Activated T-cell treated with anti-CD3 and anti-CD28 coated beads, Interleukin-2, amount 50 U/mL, for 72 hours (primary cell): ENCODE measurements around the gene ESPL1. TPM values are rescaled to one million over a fixed set of nuclear protein-coding genes. Genes with fewer than 3 reads are reported as not detected.

Source experiments
- ATAC-seq, 2 donors: fragments of 150-1000 bp; cut with Tn5 transposase; replicated peaks in 1 of 2; 2 replicates each; pipeline ENCODE4 v1.10.0; 2021; ENCODE audit warnings: moderate library complexity in 2 of 2, mild to moderate bottlenecking in 1 of 2
- DNase-seq, 2 donors: peaks; one replicate each; pipeline ENCODE4 v3.0.0; 2021 to 2022; ENCODE audit warnings: mixed read lengths in 1 of 2
- H3K27ac Mint-ChIP-seq: one replicate; pipeline ENCODE4 v1.8.0; 2022; ENCODE audit warnings: mild to moderate bottlenecking, moderate library complexity, mixed read lengths
- H3K27me3 Mint-ChIP-seq: one replicate; pipeline ENCODE4 v1.8.0; 2022; ENCODE audit warnings: low read depth, mixed read lengths
- H3K36me3 Mint-ChIP-seq, 2 donors: one replicate each; pipeline ENCODE4 v1.8.0; 2022; ENCODE audit warnings: mixed read lengths in 2 of 2, mild to moderate bottlenecking in 1 of 2; ENCODE audit not compliant: insufficient read depth in 2 of 2
- H3K4me1 Mint-ChIP-seq: one replicate; pipeline ENCODE4 v1.8.0; 2022; ENCODE audit warnings: low read depth, mixed read lengths
- H3K4me3 Mint-ChIP-seq, 2 donors: one replicate each; pipeline ENCODE4 v1.8.0; 2022; ENCODE audit warnings: mild to moderate bottlenecking in 2 of 2, mixed read lengths in 2 of 2, moderate library complexity in 2 of 2
- H3K9me3 Mint-ChIP-seq, 2 donors: one replicate each; pipeline ENCODE4 v1.8.0; 2022; ENCODE audit warnings: mixed read lengths in 2 of 2
- total RNA-seq, 2 donors: library from RNA; stranded (reverse); gene quantifications; one replicate each; pipeline ENCODE4 v1.2.3, GENCODE V29; 2022

Gene ESPL1
- total RNA-seq, 2 donors from 2014 or later: 71.9 to 75.5 TPM

- H3K4me1 Mint-ChIP-seq: peaks cover 38% of the 10 kb centered on the region
- H3K9me3 Mint-ChIP-seq: no peaks in the 10 kb centered on the region
- H3K27me3 Mint-ChIP-seq: no peaks in the 10 kb centered on the region
- DNase-seq: no peak
- no peaks in the 10 kb centered on the region for H3K36me3 Mint-ChIP-seq
- no peak for ATAC-seq
- H3K4me3 Mint-ChIP-seq: peak overlapping the region in 1 of 2 donors; percentile 62
- peak overlapping the region; percentile 11 for H3K27ac Mint-ChIP-seq
Observed at GRCh38 chr12:53235164-53235563, 32.9 kb upstream of the ESPL1 start.

DNA sequence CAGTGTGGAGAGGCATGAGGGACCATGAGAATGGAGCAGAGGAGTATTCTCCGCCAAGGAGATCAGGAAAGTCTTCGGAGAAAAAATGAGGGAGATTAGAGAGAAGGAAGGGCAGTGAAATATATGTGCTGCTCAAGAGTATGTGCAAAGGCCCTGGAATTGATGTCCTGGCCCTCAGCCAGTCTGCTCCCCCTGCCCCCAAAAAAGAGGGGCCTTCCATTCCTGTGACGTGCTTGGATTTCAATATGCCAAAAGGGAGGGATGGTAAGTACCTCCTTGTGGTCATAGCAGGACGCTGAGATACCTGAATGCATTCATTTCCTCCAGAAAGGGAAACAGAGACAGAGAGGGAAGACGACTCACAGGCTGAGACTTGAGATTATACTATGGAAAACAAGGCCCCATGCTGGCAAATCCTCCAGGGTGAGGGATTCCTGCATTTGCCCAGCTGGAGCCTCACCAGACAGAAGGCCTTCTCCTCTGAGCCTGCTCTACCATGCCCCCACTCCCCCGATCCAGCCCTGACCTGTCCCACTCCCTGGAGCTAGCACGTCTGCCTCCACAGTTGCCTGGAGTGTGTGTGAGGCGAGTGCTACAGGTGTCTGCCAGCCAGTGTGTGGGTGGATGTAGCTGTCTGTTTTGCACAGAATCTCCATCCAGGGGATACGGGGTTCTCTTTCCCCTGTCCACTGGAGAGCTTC lies 32.2 kb upstream of the ESPL1 start:
- Mint-ChIP-seq H3K4me1 (peaks cover 38% of the 10 kb centered on the region), H3K4me3 (peak overlapping the region; percentile 62 to 73), H3K27me3 (no peaks in the 10 kb centered on the region), H3K36me3 (no peaks in the 10 kb centered on the region), H3K9me3 (no peaks in the 10 kb centered on the region), H3K27ac (peak overlapping the region; percentile 55)
- DNase-seq (no peak), ATAC-seq (peak in 1 of 2 donors; percentile 18)

- ATAC-seq: peak in 1 of 2 donors; percentile 18
- H3K4me1 Mint-ChIP-seq: peaks cover 38% of the 10 kb centered on the region
Observed at GRCh38 chr12:53236443-53237111, 31.5 kb upstream of the ESPL1 start.

DNA sequence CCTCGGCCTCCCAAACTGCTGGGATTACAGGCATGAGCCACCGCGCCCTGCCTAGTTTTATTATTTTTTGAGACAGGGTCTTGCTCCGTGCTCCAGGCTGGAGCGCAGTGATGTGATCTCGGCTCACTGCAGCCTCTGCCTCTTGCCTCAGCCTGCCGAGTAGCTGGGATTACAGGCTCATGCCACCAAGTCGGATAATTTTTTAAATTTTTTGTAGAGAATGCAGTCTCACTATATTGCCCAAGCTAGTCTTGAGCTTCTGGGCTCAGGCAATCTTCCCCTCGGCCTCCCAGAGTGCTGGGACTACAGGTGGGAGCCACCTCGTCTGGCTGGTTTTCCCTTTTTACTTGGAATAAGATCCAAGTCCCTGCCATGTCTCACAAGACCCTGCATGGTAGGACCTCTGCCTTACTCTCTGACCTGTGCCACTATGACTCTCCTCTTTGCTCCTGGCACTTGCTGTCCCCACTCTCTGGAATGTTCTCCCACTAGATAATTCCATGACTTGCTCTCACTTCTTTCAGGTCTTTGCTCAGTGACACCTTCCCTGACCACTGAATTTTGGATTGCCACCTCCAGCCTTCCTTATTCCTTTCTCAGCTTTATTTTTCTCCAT lies 28.3 kb upstream of the ESPL1 start:
- DNase-seq (no peak), ATAC-seq (no peak)
- Mint-ChIP-seq H3K4me1 (peaks cover 24% of the 10 kb centered on the region), H3K27me3 (peaks cover 15% of the 10 kb centered on the region), H3K4me3 (no peak overlapping the region), H3K36me3 (no peaks in the 10 kb centered on the region), H3K27ac (no peak overlapping the region), H3K9me3 (no peaks in the 10 kb centered on the region)

More at GRCh38 chr12:53236443-53237111, 31.5 kb upstream of the ESPL1 start:
- peak overlapping the region; percentile 55 for H3K27ac Mint-ChIP-seq
- no peaks in the 10 kb centered on the region for H3K27me3 Mint-ChIP-seq
- H3K4me3 Mint-ChIP-seq: peak overlapping the region; percentile 62 to 73
- peak in 1 of 2 donors; percentile 43 for DNase-seq
- H3K36me3 Mint-ChIP-seq: no peaks in the 10 kb centered on the region
- no peaks in the 10 kb centered on the region for H3K9me3 Mint-ChIP-seq

DNA sequence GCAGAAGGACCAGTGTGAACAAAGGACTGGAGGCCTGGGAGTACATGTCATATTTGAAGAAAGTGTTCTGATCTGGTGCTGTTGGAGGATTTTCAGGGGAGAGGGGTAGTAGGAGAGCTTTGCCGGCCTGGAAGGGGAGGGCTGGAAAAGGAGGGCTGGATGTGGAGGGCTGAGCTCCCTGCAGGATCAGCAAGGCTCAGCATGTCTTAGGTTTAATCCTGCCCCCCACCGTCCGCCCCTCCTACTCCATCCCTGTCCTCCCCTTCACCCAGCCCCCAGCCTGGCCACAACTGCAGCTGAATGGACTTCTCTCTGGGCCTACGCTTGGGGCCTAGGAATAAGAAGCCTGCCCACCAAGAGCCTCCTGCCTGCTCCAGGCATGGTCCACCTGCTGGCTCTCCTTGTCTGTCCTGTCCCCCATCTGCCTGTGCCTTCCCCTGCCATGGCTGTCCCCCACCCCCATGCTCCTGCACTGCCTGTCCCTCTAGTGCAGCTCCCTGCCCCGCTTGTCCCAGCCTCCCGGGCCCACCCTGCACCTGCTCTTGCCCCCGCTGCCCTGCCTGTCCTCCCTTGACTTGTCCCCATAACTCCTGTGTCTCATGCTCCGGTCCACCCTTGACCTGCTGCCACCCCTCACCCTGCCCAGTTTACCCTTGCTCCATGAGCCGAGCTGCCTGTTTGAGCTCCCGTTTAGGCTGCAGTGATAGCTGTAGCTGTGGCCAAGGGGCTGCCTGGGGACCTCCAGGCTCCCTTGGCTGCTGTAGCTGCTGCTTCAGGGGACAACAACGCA lies 26.3 kb upstream of the ESPL1 start:
- Mint-ChIP-seq H3K9me3 (no peaks in the 10 kb centered on the region), H3K4me3 (no peak overlapping the region), H3K36me3 (no peaks in the 10 kb centered on the region), H3K27ac (no peak overlapping the region), H3K27me3 (peaks cover 22% of the 10 kb centered on the region), H3K4me1 (peaks cover 7% of the 10 kb centered on the region)
- ATAC-seq (no peak), DNase-seq (no peak)

- Mint-ChIP-seq H3K27me3 (peaks cover 22% of the 10 kb centered on the region), H3K4me1 (peaks cover 5% of the 10 kb centered on the region), H3K9me3 (no peaks in the 10 kb centered on the region), H3K4me3 (no peak overlapping the region), H3K27ac (no peak overlapping the region), H3K36me3 (no peaks in the 10 kb centered on the region)
- DNase-seq (no peak), ATAC-seq (no peak)
Observed at GRCh38 chr12:53244337-53244736, 23.8 kb upstream of the ESPL1 start.

- peaks cover 5% of the 10 kb centered on the region for H3K4me1 Mint-ChIP-seq
- no peak for ATAC-seq
- H3K4me3 Mint-ChIP-seq: no peak overlapping the region
- no peak for DNase-seq
- no peak overlapping the region for H3K27ac Mint-ChIP-seq
- no peaks in the 10 kb centered on the region for H3K36me3 Mint-ChIP-seq
- peaks cover 22% of the 10 kb centered on the region for H3K27me3 Mint-ChIP-seq
- no peaks in the 10 kb centered on the region for H3K9me3 Mint-ChIP-seq
Observed at GRCh38 chr12:53245286-53245685, 22.8 kb upstream of the ESPL1 start.

DNA sequence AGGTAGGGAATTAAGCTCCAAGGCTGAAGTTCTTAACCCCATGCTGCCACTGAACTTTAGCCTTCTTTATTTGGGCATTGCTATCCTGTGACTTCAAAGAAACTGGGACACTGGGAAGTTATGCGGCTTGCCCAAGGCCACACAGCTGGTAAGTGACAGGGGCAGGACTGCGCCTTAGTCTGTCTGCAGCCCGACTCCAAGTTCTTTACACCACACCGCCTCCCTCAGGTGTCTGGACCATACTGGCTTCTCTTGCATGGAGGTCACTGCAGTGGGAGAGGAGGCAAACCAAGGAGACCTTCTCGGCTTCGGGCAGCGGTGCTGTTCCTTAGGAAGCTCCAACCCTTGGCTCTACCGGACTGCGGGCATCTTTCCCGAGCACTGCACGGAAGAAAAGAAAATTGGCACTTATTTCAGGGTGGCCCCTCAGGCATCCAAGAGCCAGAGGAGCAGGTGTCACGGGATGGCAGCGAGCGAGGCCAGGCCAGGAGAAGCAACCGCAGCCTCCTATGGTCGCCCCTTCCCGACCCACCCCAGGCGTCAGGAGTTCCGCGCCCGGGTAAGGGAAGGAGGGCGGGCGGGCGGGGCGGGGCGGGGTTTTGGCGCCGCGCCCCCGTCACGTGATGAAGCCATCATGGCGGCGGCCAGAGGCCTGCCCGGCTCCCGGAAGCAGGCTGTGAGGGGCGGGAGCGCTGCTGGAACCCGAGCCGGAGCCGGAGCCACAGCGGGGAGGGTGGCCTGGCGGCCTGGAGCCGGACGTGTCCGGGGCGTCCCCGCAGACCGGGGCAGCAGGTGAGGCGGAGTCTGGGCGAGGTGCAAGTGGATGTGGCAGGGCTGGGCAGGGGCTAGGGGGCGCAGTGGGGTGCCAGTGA lies 16.4 kb upstream of the ESPL1 start:
- ATAC-seq: peak; percentile 91 to 93
- Mint-ChIP-seq H3K4me1 (peaks cover 54% of the 10 kb centered on the region), H3K36me3 (peaks cover 2 to 3% of the 10 kb centered on the region in 2 donors), H3K9me3 (no peaks in the 10 kb centered on the region), H3K4me3 (peak overlapping the region; percentile 98 to 99), H3K27ac (peak overlapping the region; percentile 95), H3K27me3 (no peaks in the 10 kb centered on the region)
- DNase-seq: peak; percentile 80 to 83

GRCh38 chr12:53252349-53252916 lies 15.7 kb upstream of the ESPL1 start:
- H3K4me3 Mint-ChIP-seq: peak overlapping the region; percentile 98 to 99

GRCh38 chr12:53253298-53253697 lies 14.8 kb upstream of the ESPL1 start:
- Mint-ChIP-seq H3K27me3 (no peaks in the 10 kb centered on the region), H3K36me3 (peaks cover 2 to 3% of the 10 kb centered on the region in 2 donors), H3K9me3 (no peaks in the 10 kb centered on the region), H3K4me3 (peak overlapping the region; percentile 98 to 99), H3K4me1 (peaks cover 54% of the 10 kb centered on the region), H3K27ac (peak overlapping the region; percentile 64)
- ATAC-seq: no peak
- DNase-seq: no peak

More at GRCh38 chr12:53252349-53252916, 15.7 kb upstream of the ESPL1 start:
- ATAC-seq: peak; percentile 8 to 9
- Mint-ChIP-seq H3K9me3 (no peaks in the 10 kb centered on the region), H3K36me3 (peaks cover 2 to 3% of the 10 kb centered on the region in 2 donors), H3K27me3 (no peaks in the 10 kb centered on the region), H3K27ac (peak overlapping the region; percentile 79), H3K4me1 (peaks cover 54% of the 10 kb centered on the region)
- no peak for DNase-seq

DNA sequence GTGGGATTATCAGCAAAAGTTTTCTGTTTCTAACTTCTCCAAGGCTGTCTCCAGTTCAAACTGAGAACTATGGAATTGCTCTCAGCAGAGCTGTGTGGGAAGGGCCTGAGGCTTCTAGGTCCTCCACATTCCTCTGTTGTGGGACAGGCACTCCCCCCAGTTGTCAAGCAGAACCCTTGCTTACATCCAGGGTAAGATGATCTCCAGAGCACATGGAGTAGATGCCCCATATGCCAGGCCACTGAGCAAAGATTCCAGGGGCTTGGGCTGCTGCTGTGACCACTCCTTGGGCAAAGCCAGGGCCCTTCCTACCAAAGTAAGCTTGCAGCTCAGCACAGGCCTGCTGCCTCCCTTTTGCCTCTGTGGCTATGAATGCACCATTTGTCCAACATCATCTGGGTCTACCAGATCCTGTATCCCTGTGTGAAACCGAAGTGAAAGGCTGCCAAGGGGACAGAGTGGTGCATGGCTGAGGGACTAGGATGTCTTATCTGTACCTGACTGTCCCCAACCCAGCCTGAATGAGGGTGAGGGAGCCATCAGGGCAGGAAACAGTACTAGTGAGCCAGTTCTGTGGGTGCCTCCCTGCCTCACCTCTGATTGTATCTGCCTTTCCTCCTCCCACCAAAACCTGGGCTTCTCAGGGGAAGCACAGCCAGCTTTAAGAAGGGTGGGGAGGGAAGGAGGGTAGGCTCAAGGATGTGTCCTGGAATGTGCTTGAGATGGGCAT lies 13.1 kb upstream of the ESPL1 start:
- DNase-seq: no peak
- peaks cover 2 to 3% of the 10 kb centered on the region in 2 donors for H3K36me3 Mint-ChIP-seq
- no peak for ATAC-seq
- H3K27me3 Mint-ChIP-seq: no peaks in the 10 kb centered on the region
- peak overlapping the region; percentile 28 for H3K27ac Mint-ChIP-seq
- no peaks in the 10 kb centered on the region for H3K9me3 Mint-ChIP-seq
- H3K4me3 Mint-ChIP-seq: no peak overlapping the region
- H3K4me1 Mint-ChIP-seq: peaks cover 54% of the 10 kb centered on the region
